Suprapubic skin (tissue), 4 donors: Measurements from ENCODE around the gene KSR2.

Experiments
- CTCF ChIP-seq, 2 donors: fragments of 200-600 bp in 1 of 2; fragments of 450-650 bp in 1 of 2; sonication (generic) in 1 of 2; IDR thresholded peaks; one replicate each; pipeline ENCODE4 v1.5.1; 2016 to 2019; ENCODE audit warnings: antibody characterized with exemption in 2 of 2, mild to moderate bottlenecking in 1 of 2, moderate library complexity in 1 of 2
- EP300 ChIP-seq: sonication (generic); formaldehyde crosslinking; IDR thresholded peaks from one replicate; pipeline ENCODE4 v1.6.1; 2017; ENCODE audit warnings: antibody characterized with exemption
- POLR2A ChIP-seq, 2 donors: fragments of 450-650 bp; IDR thresholded peaks; one replicate each; pipeline ENCODE4 v1.6.1; 2017; ENCODE audit warnings: antibody characterized with exemption in 2 of 2, mild to moderate bottlenecking in 2 of 2, moderate library complexity in 2 of 2
- POLR2AphosphoS5 ChIP-seq, 3 donors: sonication (generic); formaldehyde crosslinking; IDR thresholded peaks; one replicate each; pipeline ENCODE4 v1.6.1; 2017; ENCODE audit warnings: antibody characterized with exemption in 3 of 3

DNA sequence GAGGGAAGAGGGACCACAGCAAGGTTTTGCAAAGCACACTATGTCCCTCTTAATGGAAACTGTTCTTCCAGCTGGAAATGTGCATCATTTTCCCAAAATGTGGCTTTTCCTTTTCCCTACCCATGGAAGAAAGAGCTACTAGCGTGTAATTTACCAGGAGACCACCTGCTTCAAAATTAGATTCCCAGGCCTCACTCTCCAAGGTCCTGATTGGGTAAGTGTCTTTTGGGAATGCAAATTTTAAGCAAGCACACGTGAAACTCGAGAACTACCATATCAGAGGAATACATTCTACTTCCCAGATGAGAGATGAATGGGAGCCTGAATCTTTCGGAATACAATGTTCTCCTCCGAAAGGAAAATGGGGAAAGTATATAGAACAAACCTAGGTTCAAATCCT, 405.8 kb downstream of the KSR2 start:
- no peak for TF ChIP-seq CTCF (IDR thresholded peaks at IDR 0.05)
- TF ChIP-seq POLR2A (IDR thresholded peaks at IDR 0.05): no peak
- TF ChIP-seq POLR2AphosphoS5 (IDR thresholded peaks at IDR 0.05): no peak
- no peak for TF ChIP-seq EP300
